Smooth muscle cell of the pulmonary artery (primary cell): ENCODE measurements around the gene ZNF165. TPM values are rescaled to one million over a fixed set of nuclear protein-coding genes. Genes with fewer than 3 reads are reported as not detected.

Source experiments
- total RNA-seq: library from RNA; depleted of rRNA; stranded (reverse); fragments of >200 nt; gene quantifications from 2 replicates; pipeline ENCODE4 v1.2.3, GENCODE V29; 2014

ZNF165 gene
- total RNA-seq = 0.13 and 0.26 TPM in 2 replicates

DNA sequence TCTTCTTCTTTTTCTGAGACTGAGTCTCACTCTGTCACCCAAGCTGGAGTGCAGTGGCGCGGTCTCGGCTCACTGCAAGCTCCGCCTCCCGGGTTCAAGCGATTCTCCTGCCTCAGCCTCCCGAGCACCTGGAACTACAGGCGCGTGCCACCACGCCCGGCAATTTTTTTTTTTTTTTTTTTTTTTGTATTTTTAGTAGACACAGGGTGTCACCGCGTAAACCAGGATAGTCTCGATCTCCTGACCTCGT, at the start of gene ZNF165:
ZNF165 (plus strand) TSS at position 188 of the 250 bp plus-strand sequence. CDS start 4,913 bp downstream, outside the sequence.

DNA sequence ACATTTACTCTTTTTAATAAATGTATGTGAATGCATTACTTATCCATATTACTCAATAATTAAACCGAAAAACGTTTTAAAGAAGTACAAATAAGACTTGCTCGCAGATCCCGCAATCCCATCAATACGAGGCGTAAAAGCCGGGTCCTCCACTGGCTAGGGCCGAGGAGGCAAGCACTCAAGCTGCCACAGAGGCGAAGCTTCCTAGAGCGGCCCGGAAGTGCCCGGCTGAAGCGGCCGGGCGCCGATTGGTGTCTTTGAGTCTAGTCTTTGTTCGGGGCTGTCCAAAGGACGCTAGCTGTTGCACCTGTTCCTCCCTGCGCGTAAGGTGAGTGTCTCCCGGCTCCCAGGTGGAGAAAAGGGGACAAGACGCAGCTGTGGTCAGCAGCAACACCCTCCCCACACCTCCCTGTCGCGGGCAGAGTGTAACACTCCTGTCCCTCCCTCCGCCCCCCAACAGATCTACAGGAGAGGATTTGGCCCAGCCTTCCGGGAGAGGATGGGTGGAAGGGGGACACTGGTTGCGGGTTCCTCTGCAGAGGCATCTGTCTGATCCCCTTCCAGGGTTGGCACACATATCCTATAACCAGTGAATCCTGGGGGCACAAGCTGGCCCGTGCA, 44.1 kb downstream of the ZNF165 start, which contains the start of gene ZSCAN16:
ZSCAN16 (plus strand) TSS at position 260 of the 621 bp plus-strand sequence. CDS start 835 bp downstream, outside the sequence.

Other genes with a start within 250 kb of the ZNF165 start
- not detected in 2 replicates for gene OR2B2, start 168.2 kb upstream of the ZNF165 start, total RNA-seq
- gene OR2B6, start 123.3 kb upstream of the ZNF165 start, total RNA-seq = 0.07 TPM in 1 of 2 replicates, not detected in the other
- 1.7 and 2.2 TPM in 2 replicates for gene ZSCAN16, start 44.0 kb downstream of the ZNF165 start, total RNA-seq
- gene ZKSCAN8, start 61.3 kb downstream of the ZNF165 start, total RNA-seq = 23.0 and 26.4 TPM in 2 replicates
- gene ZSCAN9, start 144.7 kb downstream of the ZNF165 start, total RNA-seq = 8.3 and 12.6 TPM in 2 replicates
- 4.8 and 6.0 TPM in 2 replicates for gene ZKSCAN4, start 171.7 kb downstream of the ZNF165 start, total RNA-seq
- gene NKAPL, start 178.7 kb downstream of the ZNF165 start, total RNA-seq = 0.96 and 1.7 TPM in 2 replicates
- gene ZSCAN26, start 186.6 kb downstream of the ZNF165 start, total RNA-seq = 16.4 and 17.9 TPM in 2 replicates
- 4.4 and 4.9 TPM in 2 replicates for gene PGBD1, start 201.0 kb downstream of the ZNF165 start, total RNA-seq